Ovary (tissue), 3 donors: Measurements from ENCODE around the gene DRAM1.

ENCODE experiments used
- CTCF ChIP-seq, 3 donors: fragments of 450-650 bp in 2 of 3; fragments of 200-600 bp in 1 of 3; IDR thresholded peaks; one replicate each; pipeline versions ENCODE4 v1.5.1 to v1.8.0; 2016 to 2022; ENCODE audit warnings: antibody characterized with exemption in 3 of 3, mild to moderate bottlenecking in 1 of 3
- EP300 ChIP-seq: sonication (generic); formaldehyde crosslinking; IDR thresholded peaks from one replicate; pipeline ENCODE4 v1.6.1; 2017; ENCODE audit warnings: antibody characterized with exemption
- POLR2A ChIP-seq: fragments of 450-650 bp; IDR thresholded peaks from one replicate; pipeline ENCODE4 v1.6.1; 2017; ENCODE audit warnings: antibody characterized with exemption, mild to moderate bottlenecking, moderate library complexity
- donor health status: DM: no; HTN: no; CAD: no.

- TF ChIP-seq CTCF (IDR thresholded peaks at IDR 0.05) (no peak), POLR2A (no peak), EP300 (no peak)
These were observed 15.4 kb downstream of the DRAM1 start for GRCh38 chr12:101892794-101893193.
